Measurements from ENCODE around the gene EPG5.

DNA sequence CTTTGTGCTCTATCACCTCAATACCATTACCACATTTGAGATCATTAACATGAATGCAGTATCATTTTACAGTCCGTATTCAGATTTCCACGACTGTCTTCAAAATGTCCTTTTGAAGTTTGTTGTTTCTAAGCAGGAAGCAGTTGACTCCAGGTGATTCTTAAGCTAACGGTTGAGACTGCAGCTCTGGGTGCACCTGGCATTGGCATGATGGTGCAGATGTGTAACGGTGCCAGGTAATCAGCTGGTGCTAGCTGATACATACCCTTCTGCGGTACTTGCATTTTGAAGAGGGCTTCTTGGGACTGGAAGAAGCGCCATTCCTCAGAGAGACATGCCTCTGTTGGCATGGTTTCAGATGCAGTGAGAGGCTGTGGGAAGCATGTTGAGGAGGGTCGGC lies 122.2 kb downstream of the EPG5 start:
- TF ChIP-seq, protein P1, sequence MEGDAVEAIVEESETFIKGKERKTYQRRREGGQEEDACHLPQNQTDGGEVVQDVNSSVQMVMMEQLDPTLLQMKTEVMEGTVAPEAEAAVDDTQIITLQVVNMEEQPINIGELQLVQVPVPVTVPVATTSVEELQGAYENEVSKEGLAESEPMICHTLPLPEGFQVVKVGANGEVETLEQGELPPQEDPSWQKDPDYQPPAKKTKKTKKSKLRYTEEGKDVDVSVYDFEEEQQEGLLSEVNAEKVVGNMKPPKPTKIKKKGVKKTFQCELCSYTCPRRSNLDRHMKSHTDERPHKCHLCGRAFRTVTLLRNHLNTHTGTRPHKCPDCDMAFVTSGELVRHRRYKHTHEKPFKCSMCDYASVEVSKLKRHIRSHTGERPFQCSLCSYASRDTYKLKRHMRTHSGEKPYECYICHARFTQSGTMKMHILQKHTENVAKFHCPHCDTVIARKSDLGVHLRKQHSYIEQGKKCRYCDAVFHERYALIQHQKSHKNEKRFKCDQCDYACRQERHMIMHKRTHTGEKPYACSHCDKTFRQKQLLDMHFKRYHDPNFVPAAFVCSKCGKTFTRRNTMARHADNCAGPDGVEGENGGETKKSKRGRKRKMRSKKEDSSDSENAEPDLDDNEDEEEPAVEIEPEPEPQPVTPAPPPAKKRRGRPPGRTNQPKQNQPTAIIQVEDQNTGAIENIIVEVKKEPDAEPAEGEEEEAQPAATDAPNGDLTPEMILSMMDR (IDR thresholded peaks at IDR 0.05; ENCODE audit: low read depth, low read length, missing input control), result no peak
- TF ChIP-seq, protein P2, sequence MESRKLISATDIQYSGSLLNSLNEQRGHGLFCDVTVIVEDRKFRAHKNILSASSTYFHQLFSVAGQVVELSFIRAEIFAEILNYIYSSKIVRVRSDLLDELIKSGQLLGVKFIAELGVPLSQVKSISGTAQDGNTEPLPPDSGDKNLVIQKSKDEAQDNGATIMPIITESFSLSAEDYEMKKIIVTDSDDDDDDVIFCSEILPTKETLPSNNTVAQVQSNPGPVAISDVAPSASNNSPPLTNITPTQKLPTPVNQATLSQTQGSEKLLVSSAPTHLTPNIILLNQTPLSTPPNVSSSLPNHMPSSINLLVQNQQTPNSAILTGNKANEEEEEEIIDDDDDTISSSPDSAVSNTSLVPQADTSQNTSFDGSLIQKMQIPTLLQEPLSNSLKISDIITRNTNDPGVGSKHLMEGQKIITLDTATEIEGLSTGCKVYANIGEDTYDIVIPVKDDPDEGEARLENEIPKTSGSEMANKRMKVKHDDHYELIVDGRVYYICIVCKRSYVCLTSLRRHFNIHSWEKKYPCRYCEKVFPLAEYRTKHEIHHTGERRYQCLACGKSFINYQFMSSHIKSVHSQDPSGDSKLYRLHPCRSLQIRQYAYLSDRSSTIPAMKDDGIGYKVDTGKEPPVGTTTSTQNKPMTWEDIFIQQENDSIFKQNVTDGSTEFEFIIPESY (IDR thresholded peaks at IDR 0.05), result no peak
- TF ChIP-seq, protein P3, sequence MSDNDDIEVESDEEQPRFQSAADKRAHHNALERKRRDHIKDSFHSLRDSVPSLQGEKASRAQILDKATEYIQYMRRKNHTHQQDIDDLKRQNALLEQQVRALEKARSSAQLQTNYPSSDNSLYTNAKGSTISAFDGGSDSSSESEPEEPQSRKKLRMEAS (IDR thresholded peaks at IDR 0.05), result no peak
- no peak for TF ChIP-seq EGR1 (IDR thresholded peaks at IDR 0.05; ENCODE audit: low read depth in 2 of 2)
- TF ChIP-seq TAF1 (conservative IDR thresholded peaks at IDR 0.05), result no peak
- TF ChIP-seq, protein P4, sequence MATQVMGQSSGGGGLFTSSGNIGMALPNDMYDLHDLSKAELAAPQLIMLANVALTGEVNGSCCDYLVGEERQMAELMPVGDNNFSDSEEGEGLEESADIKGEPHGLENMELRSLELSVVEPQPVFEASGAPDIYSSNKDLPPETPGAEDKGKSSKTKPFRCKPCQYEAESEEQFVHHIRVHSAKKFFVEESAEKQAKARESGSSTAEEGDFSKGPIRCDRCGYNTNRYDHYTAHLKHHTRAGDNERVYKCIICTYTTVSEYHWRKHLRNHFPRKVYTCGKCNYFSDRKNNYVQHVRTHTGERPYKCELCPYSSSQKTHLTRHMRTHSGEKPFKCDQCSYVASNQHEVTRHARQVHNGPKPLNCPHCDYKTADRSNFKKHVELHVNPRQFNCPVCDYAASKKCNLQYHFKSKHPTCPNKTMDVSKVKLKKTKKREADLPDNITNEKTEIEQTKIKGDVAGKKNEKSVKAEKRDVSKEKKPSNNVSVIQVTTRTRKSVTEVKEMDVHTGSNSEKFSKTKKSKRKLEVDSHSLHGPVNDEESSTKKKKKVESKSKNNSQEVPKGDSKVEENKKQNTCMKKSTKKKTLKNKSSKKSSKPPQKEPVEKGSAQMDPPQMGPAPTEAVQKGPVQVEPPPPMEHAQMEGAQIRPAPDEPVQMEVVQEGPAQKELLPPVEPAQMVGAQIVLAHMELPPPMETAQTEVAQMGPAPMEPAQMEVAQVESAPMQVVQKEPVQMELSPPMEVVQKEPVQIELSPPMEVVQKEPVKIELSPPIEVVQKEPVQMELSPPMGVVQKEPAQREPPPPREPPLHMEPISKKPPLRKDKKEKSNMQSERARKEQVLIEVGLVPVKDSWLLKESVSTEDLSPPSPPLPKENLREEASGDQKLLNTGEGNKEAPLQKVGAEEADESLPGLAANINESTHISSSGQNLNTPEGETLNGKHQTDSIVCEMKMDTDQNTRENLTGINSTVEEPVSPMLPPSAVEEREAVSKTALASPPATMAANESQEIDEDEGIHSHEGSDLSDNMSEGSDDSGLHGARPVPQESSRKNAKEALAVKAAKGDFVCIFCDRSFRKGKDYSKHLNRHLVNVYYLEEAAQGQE (IDR thresholded peaks at IDR 0.05), result no peak
- TF ChIP-seq RXRA (IDR thresholded peaks at IDR 0.05), result no peak
- TF ChIP-seq SP1 (IDR thresholded peaks at IDR 0.05), result no peak
- TF ChIP-seq YY1 (IDR thresholded peaks at IDR 0.05), result no peak
- TF ChIP-seq FOXA2 (IDR thresholded peaks at IDR 0.05), result no peak
- no peak for TF ChIP-seq HNF4A (conservative IDR thresholded peaks at IDR 0.05)
- TF ChIP-seq, protein P5, sequence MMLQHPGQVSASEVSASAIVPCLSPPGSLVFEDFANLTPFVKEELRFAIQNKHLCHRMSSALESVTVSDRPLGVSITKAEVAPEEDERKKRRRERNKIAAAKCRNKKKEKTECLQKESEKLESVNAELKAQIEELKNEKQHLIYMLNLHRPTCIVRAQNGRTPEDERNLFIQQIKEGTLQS (IDR thresholded peaks at IDR 0.05), result no peak
